Aortic smooth muscle cell (primary cell): Measurements from ENCODE around the gene RPH3AL. TPM values are rescaled to one million over a fixed set of nuclear protein-coding genes. Genes with fewer than 3 reads are reported as not detected.

Experiments used
- total RNA-seq: library from RNA; depleted of rRNA; stranded (reverse); fragments of >200 nt; gene quantifications from 2 replicates; pipeline ENCODE4 v1.2.3, GENCODE V29; 2014

The RPH3AL gene
- 0.75 and 0.92 TPM in 2 replicates for total RNA-seq

GRCh38 chr17:352421-353212 is at the start of gene RPH3AL:
Gene RPH3AL, minus strand, starts transcription at chr17:352807. Its CDS starts 25,264 bp downstream, at chr17:327543.

GRCh38 chr17:181245-182049 is 171.2 kb downstream of the RPH3AL start, which contains the start of gene DOC2B:
Gene DOC2B, minus strand, starts transcription at chr17:181650. Its CDS starts 171 bp downstream, at chr17:181479.

Other genes with a start within 250 kb of the RPH3AL start
- gene SCGB1C2, start 215.2 kb downstream of the RPH3AL start, total RNA-seq: not detected in 2 replicates
- not detected in 2 replicates for gene DOC2B, start 171.2 kb downstream of the RPH3AL start, total RNA-seq
- 4.5 and 6.3 TPM in 2 replicates for gene RFLNB, start 93.1 kb upstream of the RPH3AL start, total RNA-seq